ENCODE data around the gene SHMT2. TPM values are rescaled to one million over a fixed set of nuclear protein-coding genes. Genes with fewer than 3 reads are reported as not detected.
"Not testable (repeated sequence)": the region's sequence is repeated elsewhere in the genome, so short reads cannot be mapped to it uniquely, and the experiment has no call there.

The SHMT2 gene
- total RNA-seq, 1 donor: 303 TPM

DNA sequence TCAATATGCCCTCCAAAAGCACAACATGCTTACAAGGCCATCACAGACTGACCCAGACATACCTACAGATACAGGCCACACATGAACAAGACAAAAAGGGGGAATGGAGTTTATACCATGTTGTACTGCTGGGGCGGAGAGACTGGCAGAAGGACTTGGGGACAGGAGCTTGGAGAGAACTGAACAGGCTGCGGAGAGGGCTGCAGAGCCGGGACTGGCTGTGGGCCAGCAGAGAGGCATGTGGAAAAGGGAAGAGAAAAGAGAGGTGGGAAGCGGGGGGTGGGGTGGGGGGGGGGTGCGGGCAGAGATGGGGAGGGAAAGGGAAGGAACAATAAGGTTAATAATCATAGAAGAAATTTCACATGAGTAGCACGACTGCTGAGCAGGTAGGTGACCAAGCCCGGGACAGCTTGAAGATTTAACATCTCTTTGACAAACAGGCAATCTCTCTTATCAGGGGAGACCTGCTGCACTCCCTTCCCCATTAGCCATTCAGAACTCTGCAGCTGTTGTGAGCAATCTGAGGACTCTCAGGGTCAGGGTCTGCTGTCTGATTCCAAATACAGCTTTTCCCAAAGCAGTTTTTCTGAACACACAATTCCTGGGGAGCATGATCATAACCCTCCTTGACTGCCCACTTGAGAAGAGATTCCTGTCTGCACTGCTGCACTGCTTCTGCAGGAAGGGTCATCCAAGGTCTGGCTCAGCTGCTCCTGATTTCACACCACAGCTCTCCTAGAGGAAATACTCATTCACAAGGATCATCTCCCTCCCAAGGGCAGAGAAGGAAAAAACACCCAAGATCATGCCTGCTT lies 43.0 kb downstream of the SHMT2 start:
- no peak overlapping the region for H3K4me3 ChIP-seq (ENCODE audit: low read depth, low read length)
- no peak for DNase-seq (ENCODE audit: low read depth)
- TF ChIP-seq, protein P1, sequence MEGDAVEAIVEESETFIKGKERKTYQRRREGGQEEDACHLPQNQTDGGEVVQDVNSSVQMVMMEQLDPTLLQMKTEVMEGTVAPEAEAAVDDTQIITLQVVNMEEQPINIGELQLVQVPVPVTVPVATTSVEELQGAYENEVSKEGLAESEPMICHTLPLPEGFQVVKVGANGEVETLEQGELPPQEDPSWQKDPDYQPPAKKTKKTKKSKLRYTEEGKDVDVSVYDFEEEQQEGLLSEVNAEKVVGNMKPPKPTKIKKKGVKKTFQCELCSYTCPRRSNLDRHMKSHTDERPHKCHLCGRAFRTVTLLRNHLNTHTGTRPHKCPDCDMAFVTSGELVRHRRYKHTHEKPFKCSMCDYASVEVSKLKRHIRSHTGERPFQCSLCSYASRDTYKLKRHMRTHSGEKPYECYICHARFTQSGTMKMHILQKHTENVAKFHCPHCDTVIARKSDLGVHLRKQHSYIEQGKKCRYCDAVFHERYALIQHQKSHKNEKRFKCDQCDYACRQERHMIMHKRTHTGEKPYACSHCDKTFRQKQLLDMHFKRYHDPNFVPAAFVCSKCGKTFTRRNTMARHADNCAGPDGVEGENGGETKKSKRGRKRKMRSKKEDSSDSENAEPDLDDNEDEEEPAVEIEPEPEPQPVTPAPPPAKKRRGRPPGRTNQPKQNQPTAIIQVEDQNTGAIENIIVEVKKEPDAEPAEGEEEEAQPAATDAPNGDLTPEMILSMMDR (IDR thresholded peaks at IDR 0.05; ENCODE audit: insufficient read depth, low read length): no peak

DNA sequence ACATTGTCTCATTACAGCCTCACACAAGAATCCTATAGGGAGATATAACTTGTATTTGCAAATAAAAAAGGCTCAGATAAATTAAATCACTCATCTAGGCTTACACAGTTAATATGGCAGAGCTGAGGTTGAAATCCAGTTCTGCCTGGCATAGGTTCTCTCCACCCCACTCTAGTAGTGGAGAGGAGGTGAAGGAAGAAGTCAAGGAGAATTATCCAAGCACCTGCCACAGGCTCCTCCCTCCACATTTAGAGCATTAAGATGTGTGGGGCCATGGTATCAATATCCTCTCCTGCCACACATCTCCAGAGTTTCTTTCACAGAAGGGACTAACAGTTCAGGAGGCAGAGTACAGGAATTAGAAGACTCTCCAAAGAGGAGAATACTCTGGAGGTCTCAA lies 44.0 kb downstream of the SHMT2 start:
- no peak for DNase-seq (ENCODE audit: low read depth)
- no peak overlapping the region for H3K4me3 ChIP-seq (ENCODE audit: low read depth, low read length)
- TF ChIP-seq, protein P1 (IDR thresholded peaks at IDR 0.05; ENCODE audit: insufficient read depth, low read length): no peak

- not testable (repeated sequence) for H3K4me3 ChIP-seq (ENCODE audit: low read depth, low read length); DNase-seq (ENCODE audit: low read depth)
Observed at GRCh38 chr12:57276233-57276632, 46.7 kb downstream of the SHMT2 start.

DNA sequence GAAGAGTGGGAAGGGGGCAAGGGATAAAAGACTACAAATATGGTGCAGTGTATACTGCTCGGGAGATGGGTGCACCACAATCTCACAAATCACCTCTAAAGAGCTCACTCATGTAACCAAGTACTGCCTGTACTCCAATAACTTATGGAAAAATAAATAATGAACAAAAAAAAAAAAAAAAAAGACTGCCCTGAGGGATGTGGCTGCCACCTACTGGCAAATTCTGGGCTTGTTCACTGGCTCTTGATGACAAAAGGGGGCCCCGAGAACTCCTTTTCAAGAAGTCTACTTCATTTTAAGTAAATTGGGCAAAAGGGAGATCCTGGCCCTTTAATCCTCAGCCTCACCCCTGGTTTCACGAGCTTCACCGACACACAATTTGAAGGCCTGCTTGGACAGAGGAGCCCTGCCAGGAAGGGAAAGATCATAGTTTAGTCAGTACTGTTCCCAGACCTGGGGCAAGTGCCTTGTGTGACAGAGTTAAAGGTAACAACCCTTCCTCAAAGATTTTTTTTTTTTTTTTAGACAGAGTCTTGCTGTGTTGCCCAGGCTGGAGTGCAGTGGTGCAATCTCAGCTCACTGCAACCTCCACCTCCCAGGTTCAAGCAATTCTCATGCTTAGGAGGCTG lies 47.5 kb downstream of the SHMT2 start:
- TF ChIP-seq, protein P1 (IDR thresholded peaks at IDR 0.05; ENCODE audit: insufficient read depth, low read length): peak; percentile 56
- peak; percentile 40 for DNase-seq (ENCODE audit: low read depth)
- no peak overlapping the region for H3K4me3 ChIP-seq (ENCODE audit: low read depth, low read length)

GRCh38 chr12:57278465-57279381 lies 49.2 kb downstream of the SHMT2 start:
- no peak overlapping the region for H3K4me3 ChIP-seq (ENCODE audit: low read depth, low read length)
- no peak for DNase-seq (ENCODE audit: low read depth)
- TF ChIP-seq, protein P1 (IDR thresholded peaks at IDR 0.05; ENCODE audit: insufficient read depth, low read length): no peak

GRCh38 chr12:57280211-57281062 lies 50.9 kb downstream of the SHMT2 start:
- no peak overlapping the region for H3K4me3 ChIP-seq (ENCODE audit: low read depth, low read length)
- peak; percentile 93 for DNase-seq (ENCODE audit: low read depth)
- TF ChIP-seq, protein P1 (IDR thresholded peaks at IDR 0.05; ENCODE audit: insufficient read depth, low read length): no peak

DNA sequence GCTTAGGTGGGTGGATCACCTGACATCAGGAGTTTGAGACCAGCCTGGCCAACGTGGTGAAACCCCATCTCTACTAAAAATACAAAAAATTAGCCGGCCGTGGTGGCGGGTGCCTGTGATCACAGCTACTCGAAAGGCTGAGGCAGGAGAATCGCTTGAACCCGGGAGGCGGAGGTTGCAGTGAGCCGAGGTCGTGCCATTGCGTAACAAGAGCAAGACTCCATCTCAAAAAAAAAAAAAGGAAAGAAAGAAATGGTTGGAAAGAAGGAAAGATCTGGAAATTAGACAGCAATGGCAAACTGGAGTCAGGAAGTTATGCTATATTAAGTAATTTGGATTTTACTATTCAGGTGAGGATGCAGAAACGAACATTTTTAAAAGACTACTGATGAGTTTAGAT lies 52.6 kb downstream of the SHMT2 start:
- not testable (repeated sequence) for DNase-seq (ENCODE audit: low read depth); H3K4me3 ChIP-seq (ENCODE audit: low read depth, low read length)

All from fibroblast of the aortic adventitia (primary cell).